Cardiac muscle cell (in vitro differentiated cells and primary cell): ENCODE results near the gene CFAP210. TPM values are rescaled to one million over a fixed set of nuclear protein-coding genes. Genes with fewer than 3 reads are reported as not detected.

Experiments
- DNase-seq, 2 donors: peaks; one replicate each; pipeline versions ENCODE4 v3.0.0 to v3.0.0-alpha.2; 2010 to 2017; ENCODE audit warnings: low read depth in 1 of 2, low spot score in 1 of 2
- H3K27ac ChIP-seq: fragments of 200-600 bp; sonication (generic); 2 replicates; pipeline ENCODE4 v1.5.1; 2016
- H3K27me3 ChIP-seq: fragments of 200-600 bp; sonication (generic); 2 replicates; pipeline ENCODE4 v1.6.0; 2016; ENCODE audit warnings: control low read depth
- H3K36me3 ChIP-seq: fragments of 200-600 bp; sonication (generic); 2 replicates; pipeline ENCODE4 v1.5.1; 2016; ENCODE audit warnings: control low read depth
- H3K4me1 ChIP-seq: fragments of 200-600 bp; sonication (generic); 2 replicates; pipeline ENCODE4 v1.8.1; 2017; ENCODE audit warnings: low read depth, mild to moderate bottlenecking, mixed run types
- H3K4me3 ChIP-seq: fragments of 200-600 bp; sonication (generic); 2 replicates; pipeline ENCODE4 v1.5.1; 2016; ENCODE audit warnings: mild to moderate bottlenecking
- H3K9me3 ChIP-seq: fragments of 200-600 bp; sonication (generic); 2 replicates; pipeline ENCODE4 v1.5.1; 2017; ENCODE audit warnings: low read depth, mild to moderate bottlenecking, control low read depth
- CTCF ChIP-seq: IDR thresholded peaks from 2 replicates; pipeline ENCODE4 v1.5.1; 2012; ENCODE audit warnings: low read depth, mild to moderate bottlenecking, low read length
- polyA plus RNA-seq: library from polyadenylated mRNA; unstranded; fragments of >200 nt; fragmentation: Nextera tagmentation; extraction: Ambion mirVana; gene quantifications from 2 replicates; pipeline ENCODE4 v1.2.1, GENCODE V29; 2016
- total RNA-seq: library from RNA; depleted of rRNA; stranded (reverse); fragments of >200 nt; gene quantifications from 2 replicates; pipeline ENCODE4 v1.2.3, GENCODE V29; 2016

The CFAP210 gene
- total and polyA plus RNA-seq, 2 experiments from 2014 or later, result 0.28 TPM; not detected in 1

- DNase-seq, result no peak
- H3K27me3 ChIP-seq, result no peaks in the 10 kb centered on the region
- no peaks in the 10 kb centered on the region for H3K9me3 ChIP-seq
- no peak overlapping the region for H3K4me3 ChIP-seq
- TF ChIP-seq CTCF, result no peak
- peaks cover 3% of the 10 kb centered on the region for H3K4me1 ChIP-seq
- no peak overlapping the region for H3K27ac ChIP-seq
- no peaks in the 10 kb centered on the region for H3K36me3 ChIP-seq
These were observed 31.0 kb downstream of the CFAP210 start for GRCh38 chr2:169663247-169663646.

- Histone ChIP-seq H3K4me3 (no peak overlapping the region), H3K27me3 (no peaks in the 10 kb centered on the region), H3K4me1 (peaks cover 3% of the 10 kb centered on the region), H3K36me3 (no peaks in the 10 kb centered on the region), H3K27ac (no peak overlapping the region), H3K9me3 (no peaks in the 10 kb centered on the region)
- no peak for TF ChIP-seq CTCF
- no peak for DNase-seq
These were observed 31.5 kb downstream of the CFAP210 start for GRCh38 chr2:169662744-169663143.

GRCh38 chr2:169661265-169661664, 32.9 kb downstream of the CFAP210 start:
- Histone ChIP-seq H3K27me3 (no peaks in the 10 kb centered on the region), H3K4me1 (peaks cover 3% of the 10 kb centered on the region), H3K4me3 (no peak overlapping the region), H3K27ac (no peak overlapping the region), H3K9me3 (no peaks in the 10 kb centered on the region), H3K36me3 (no peaks in the 10 kb centered on the region)
- no peak for TF ChIP-seq CTCF
- DNase-seq, result peak in 1 of 2 donors; percentile 30

GRCh38 chr2:169659320-169659719, 34.9 kb downstream of the CFAP210 start:
- H3K27ac ChIP-seq, result no peak overlapping the region

GRCh38 chr2:169658877-169659276, 35.3 kb downstream of the CFAP210 start:
- TF ChIP-seq CTCF, result no peak
- no peaks in the 10 kb centered on the region for H3K9me3 ChIP-seq
- no peak overlapping the region for H3K27ac ChIP-seq
- H3K36me3 ChIP-seq, result no peaks in the 10 kb centered on the region
- no peak overlapping the region for H3K4me3 ChIP-seq
- H3K27me3 ChIP-seq, result no peaks in the 10 kb centered on the region
- DNase-seq, result no peak
- H3K4me1 ChIP-seq, result no peaks in the 10 kb centered on the region

More at GRCh38 chr2:169659320-169659719, 34.9 kb downstream of the CFAP210 start:
- Histone ChIP-seq H3K36me3 (no peaks in the 10 kb centered on the region), H3K9me3 (no peaks in the 10 kb centered on the region), H3K4me3 (no peak overlapping the region), H3K4me1 (no peaks in the 10 kb centered on the region), H3K27me3 (no peaks in the 10 kb centered on the region)
- no peak for TF ChIP-seq CTCF
- no peak for DNase-seq

- H3K4me3 ChIP-seq, result no peak overlapping the region
- H3K27ac ChIP-seq, result no peak overlapping the region
- H3K27me3 ChIP-seq, result no peaks in the 10 kb centered on the region
- H3K4me1 ChIP-seq, result no peaks in the 10 kb centered on the region
- DNase-seq, result no peak
- no peaks in the 10 kb centered on the region for H3K36me3 ChIP-seq
- no peak for TF ChIP-seq CTCF
- no peaks in the 10 kb centered on the region for H3K9me3 ChIP-seq
These were observed 38.0 kb downstream of the CFAP210 start for GRCh38 chr2:169656164-169656563.
